ENCODE results near the gene RHBDF1. TPM values are rescaled to one million over a fixed set of nuclear protein-coding genes. Genes with fewer than 3 reads are reported as not detected.

The RHBDF1 gene
- polyA plus RNA-seq, 1 of the 3 experiments (the other 2 are of a cell fraction) = 54.1 TPM

DNA sequence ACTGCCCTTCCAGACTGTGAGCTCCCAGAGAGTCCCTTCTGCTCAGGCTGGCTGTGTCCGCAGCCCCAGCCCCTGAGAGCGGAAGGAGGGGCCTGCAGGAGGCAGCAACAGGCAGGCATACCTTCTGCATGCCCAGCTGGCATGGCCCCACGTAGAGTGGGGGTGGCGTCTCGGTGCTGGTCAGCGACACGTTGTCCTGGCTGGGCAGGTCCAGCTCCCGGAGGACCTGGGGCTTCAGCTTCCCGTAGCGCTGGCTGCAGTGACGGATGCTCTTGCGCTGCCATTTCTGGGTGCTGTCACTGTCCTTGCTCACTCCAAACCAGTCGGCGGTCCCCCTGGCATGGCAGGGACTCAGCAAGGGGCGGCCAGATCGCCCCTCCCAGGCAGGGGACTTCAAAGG, 9.0 kb downstream of the RHBDF1 start (continued):
- TF ChIP-seq, protein P1, sequence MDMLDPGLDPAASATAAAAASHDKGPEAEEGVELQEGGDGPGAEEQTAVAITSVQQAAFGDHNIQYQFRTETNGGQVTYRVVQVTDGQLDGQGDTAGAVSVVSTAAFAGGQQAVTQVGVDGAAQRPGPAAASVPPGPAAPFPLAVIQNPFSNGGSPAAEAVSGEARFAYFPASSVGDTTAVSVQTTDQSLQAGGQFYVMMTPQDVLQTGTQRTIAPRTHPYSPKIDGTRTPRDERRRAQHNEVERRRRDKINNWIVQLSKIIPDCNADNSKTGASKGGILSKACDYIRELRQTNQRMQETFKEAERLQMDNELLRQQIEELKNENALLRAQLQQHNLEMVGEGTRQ (IDR thresholded peaks at IDR 0.05; ENCODE audit: borderline replicate concordance, low read depth, low read length) = no peak
- TF ChIP-seq, protein P2, sequence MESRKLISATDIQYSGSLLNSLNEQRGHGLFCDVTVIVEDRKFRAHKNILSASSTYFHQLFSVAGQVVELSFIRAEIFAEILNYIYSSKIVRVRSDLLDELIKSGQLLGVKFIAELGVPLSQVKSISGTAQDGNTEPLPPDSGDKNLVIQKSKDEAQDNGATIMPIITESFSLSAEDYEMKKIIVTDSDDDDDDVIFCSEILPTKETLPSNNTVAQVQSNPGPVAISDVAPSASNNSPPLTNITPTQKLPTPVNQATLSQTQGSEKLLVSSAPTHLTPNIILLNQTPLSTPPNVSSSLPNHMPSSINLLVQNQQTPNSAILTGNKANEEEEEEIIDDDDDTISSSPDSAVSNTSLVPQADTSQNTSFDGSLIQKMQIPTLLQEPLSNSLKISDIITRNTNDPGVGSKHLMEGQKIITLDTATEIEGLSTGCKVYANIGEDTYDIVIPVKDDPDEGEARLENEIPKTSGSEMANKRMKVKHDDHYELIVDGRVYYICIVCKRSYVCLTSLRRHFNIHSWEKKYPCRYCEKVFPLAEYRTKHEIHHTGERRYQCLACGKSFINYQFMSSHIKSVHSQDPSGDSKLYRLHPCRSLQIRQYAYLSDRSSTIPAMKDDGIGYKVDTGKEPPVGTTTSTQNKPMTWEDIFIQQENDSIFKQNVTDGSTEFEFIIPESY (IDR thresholded peaks at IDR 0.05; ENCODE audit: borderline replicate concordance, low read depth) = no peak
- no peak for TF ChIP-seq SMC3 (IDR thresholded peaks at IDR 0.05; ENCODE audit: low read depth, low read length)
- TF ChIP-seq SIN3A (IDR thresholded peaks at IDR 0.05; ENCODE audit: borderline replicate concordance, low read depth, low read length) = no peak
- no peak for TF ChIP-seq GABPA (IDR thresholded peaks at IDR 0.05; ENCODE audit: low read depth)
- TF ChIP-seq RXRA (IDR thresholded peaks at IDR 0.05; ENCODE audit: borderline replicate concordance, low read depth) = no peak
- TF ChIP-seq CHD2 (IDR thresholded peaks at IDR 0.05; ENCODE audit: low read length, partially characterized antibody) = no peak
- no peak for TF ChIP-seq NRF1 (IDR thresholded peaks at IDR 0.05; ENCODE audit: low read depth, low read length)
- TF ChIP-seq FOXM1 (IDR thresholded peaks at IDR 0.05; ENCODE audit: low read depth) = no peak
- no peak for TF ChIP-seq RFX5 (IDR thresholded peaks at IDR 0.05; ENCODE audit: low read length)

DNA sequence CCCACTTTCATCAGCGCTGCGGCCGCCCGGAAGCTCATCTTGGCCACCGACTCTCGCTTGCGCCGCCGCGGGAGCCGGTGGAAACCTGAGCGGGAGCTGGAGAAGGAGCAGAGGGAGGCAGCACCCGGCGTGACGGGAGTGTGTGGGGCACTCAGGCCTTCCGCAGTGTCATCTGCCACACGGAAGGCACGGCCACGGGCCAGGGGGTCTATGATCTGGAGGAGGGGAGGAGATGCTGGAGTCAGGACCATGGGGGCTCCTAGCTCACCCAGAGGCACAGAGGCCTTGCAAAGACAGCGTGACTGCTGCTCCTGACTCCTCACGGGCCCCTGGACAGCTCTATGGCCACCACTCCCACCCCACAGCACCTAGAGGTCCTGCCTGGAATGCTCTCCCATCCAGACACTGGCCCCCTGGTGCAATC, 9.5 kb downstream of the RHBDF1 start:
- ChIA-PET POLR2A (interaction anchor here (1.3 to 1.6 kb wide), 2 partner anchors 10 to 34 kb away, joined by 3 to 5 read pairs; partner anchors contain the start of genes POLR3K and SNRNP25), CTCF (interaction anchor here (1.7 to 21.2 kb wide), 5 partner anchors 9 to 300 kb away, joined by 6 to 793 read pairs (median 46); partner anchors contain the start of genes HBQ1 and RHBDF1)
- H3K27me3 ChIP-seq (ENCODE audit: insufficient read depth) = no peaks in the 10 kb centered on the region
- no peaks in the 10 kb centered on the region for H3K9me2 ChIP-seq
- no peaks in the 10 kb centered on the region for H3K9me3 ChIP-seq
- TF ChIP-seq YY1 (IDR thresholded peaks at IDR 0.05; ENCODE audit: low read depth) (no peak), EP300 (IDR thresholded peaks at IDR 0.05; ENCODE audit: borderline replicate concordance in 1 of 2, low read depth in 1 of 2, low read length in 1 of 2) (no peak), NRF1 (IDR thresholded peaks at IDR 0.05; ENCODE audit: low read depth, low read length) (no peak), TEAD4 (IDR thresholded peaks at IDR 0.05; ENCODE audit: borderline replicate concordance, insufficient read depth) (no peak), GABPA (IDR thresholded peaks at IDR 0.05; ENCODE audit: low read depth) (no peak)
- TF ChIP-seq, protein P3, sequence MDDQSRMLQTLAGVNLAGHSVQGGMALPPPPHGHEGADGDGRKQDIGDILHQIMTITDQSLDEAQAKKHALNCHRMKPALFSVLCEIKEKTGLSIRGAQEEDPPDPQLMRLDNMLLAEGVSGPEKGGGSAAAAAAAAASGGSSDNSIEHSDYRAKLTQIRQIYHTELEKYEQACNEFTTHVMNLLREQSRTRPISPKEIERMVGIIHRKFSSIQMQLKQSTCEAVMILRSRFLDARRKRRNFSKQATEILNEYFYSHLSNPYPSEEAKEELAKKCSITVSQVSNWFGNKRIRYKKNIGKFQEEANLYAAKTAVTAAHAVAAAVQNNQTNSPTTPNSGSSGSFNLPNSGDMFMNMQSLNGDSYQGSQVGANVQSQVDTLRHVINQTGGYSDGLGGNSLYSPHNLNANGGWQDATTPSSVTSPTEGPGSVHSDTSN (IDR thresholded peaks at IDR 0.05) = no peak
- TF ChIP-seq, protein P4, sequence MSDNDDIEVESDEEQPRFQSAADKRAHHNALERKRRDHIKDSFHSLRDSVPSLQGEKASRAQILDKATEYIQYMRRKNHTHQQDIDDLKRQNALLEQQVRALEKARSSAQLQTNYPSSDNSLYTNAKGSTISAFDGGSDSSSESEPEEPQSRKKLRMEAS (IDR thresholded peaks at IDR 0.05; ENCODE audit: low read depth) = no peak
- TF ChIP-seq, protein P5, sequence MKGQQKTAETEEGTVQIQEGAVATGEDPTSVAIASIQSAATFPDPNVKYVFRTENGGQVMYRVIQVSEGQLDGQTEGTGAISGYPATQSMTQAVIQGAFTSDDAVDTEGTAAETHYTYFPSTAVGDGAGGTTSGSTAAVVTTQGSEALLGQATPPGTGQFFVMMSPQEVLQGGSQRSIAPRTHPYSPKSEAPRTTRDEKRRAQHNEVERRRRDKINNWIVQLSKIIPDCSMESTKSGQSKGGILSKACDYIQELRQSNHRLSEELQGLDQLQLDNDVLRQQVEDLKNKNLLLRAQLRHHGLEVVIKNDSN (IDR thresholded peaks at IDR 0.05; ENCODE audit: borderline replicate concordance, low read depth) = no peak
- no peak overlapping the region for H3K27ac ChIP-seq (ENCODE audit: low read depth in 2 of 2, low read length in 1 of 2)
- no peak for DNase-seq
- no peak overlapping the region for H2AFZ ChIP-seq (ENCODE audit: low read depth)
- H4K20me1 ChIP-seq (ENCODE audit: insufficient read depth) = peaks cover 35% of the 10 kb centered on the region
- no peak overlapping the region for H3K4me2 ChIP-seq
- H3F3A ChIP-seq (replicated peaks; ENCODE audit: insufficient read depth) = no peaks in the 10 kb centered on the region
- peaks cover 11 to 54% of the 10 kb centered on the region in 2 experiments for H3K36me3 ChIP-seq (replicated peaks in 1 of 2; ENCODE audit: control insufficient read depth in 1 of 2, insufficient read depth in 2 of 2, low read length in 1 of 2)
- no peak overlapping the region for H3K9ac ChIP-seq
- no peak overlapping the region for H3K4me3 ChIP-seq (ENCODE audit: low read depth in 2 of 2, low read length in 1 of 2)
- 99% methylated on average over 14 of the region's 21 CpGs for WGBS (ENCODE audit: low lambda C conversion rate)
- H3K4me1 ChIP-seq (ENCODE audit: control insufficient read depth in 1 of 2, insufficient read depth in 2 of 2, low read depth in 1 of 2, low read length in 1 of 2) = peaks cover 0 to 3% of the 10 kb centered on the region in 2 experiments; a peak in 1 of 4 replicates
- H3K79me2 ChIP-seq (ENCODE audit: insufficient read depth) = peaks cover 20% of the 10 kb centered on the region

Measured in SK-N-SH (cell line).